Measurements from ENCODE around the gene PTPN2.
"Not testable (repeated sequence)": the region's sequence is repeated elsewhere in the genome, so short reads cannot be mapped to it uniquely, and the experiment has no call there.

Gene PTPN2

GRCh38 chr18:12758566-12758965, 125.5 kb downstream of the PTPN2 start:
- H3K18ac ChIP-seq (ENCODE audit: low read length); H3K4me1 ChIP-seq (ENCODE audit: control insufficient read depth in 2 of 2, insufficient read depth in 1 of 2, low read depth in 1 of 2, low read length in 2 of 2): not testable (repeated sequence)
- WGBS, 2 donors (ENCODE audit: extremely low coverage in 2 of 2, insufficient read length in 2 of 2, insufficient replicate concordance in 1 of 2) = no CpG with 5 or more reads among the region's 3 CpGs

GRCh38 chr18:12756619-12757239, 127.3 kb downstream of the PTPN2 start:
- WGBS, 2 donors (ENCODE audit: extremely low coverage in 2 of 2, insufficient read length in 2 of 2, insufficient replicate concordance in 1 of 2) = no CpG with 5 or more reads among the region's 14 CpGs

More at GRCh38 chr18:12758566-12758965, 125.5 kb downstream of the PTPN2 start:
- not testable (repeated sequence) for H3K9ac ChIP-seq (ENCODE audit: low read depth, low read length, poor library complexity); H2BK12ac ChIP-seq (ENCODE audit: low read length); DNase-seq (ENCODE audit: low spot score); H3K4me3 ChIP-seq (ENCODE audit: low read length in 2 of 2); H4K91ac ChIP-seq (ENCODE audit: low read depth, low read length, poor library complexity); H3K79me1 ChIP-seq (ENCODE audit: low read depth, low read length); H2AK5ac ChIP-seq (ENCODE audit: low read depth, low read length); H3K4me2 ChIP-seq (ENCODE audit: insufficient read depth, low read length, poor library complexity, severe bottlenecking); H3K27me3 ChIP-seq (ENCODE audit: control insufficient read depth in 3 of 3, insufficient read depth in 3 of 3, low read depth in 1 of 3, low read length in 3 of 3); H2BK5ac ChIP-seq (ENCODE audit: low read length); H2BK120ac ChIP-seq (ENCODE audit: low read depth, low read length); H3K27ac ChIP-seq (replicated peaks; ENCODE audit: low read length); H2BK15ac ChIP-seq (ENCODE audit: low read length); H4K8ac ChIP-seq (ENCODE audit: low read depth, low read length); H2AFZ ChIP-seq (ENCODE audit: low read length); H3K4ac ChIP-seq (ENCODE audit: low read length); H3K14ac ChIP-seq (ENCODE audit: low read length); H3K23ac ChIP-seq (ENCODE audit: low read depth, low read length, poor library complexity); H3K36me3 ChIP-seq (replicated peaks in 1 of 2; ENCODE audit: control insufficient read depth in 2 of 2, insufficient read depth in 2 of 2, low read length in 2 of 2); H3K9me3 ChIP-seq (replicated peaks in 1 of 2; ENCODE audit: control insufficient read depth in 2 of 2, insufficient read depth in 1 of 2, low read depth in 1 of 2, low read length in 2 of 2)

GRCh38 chr18:12755606-12756005, 128.4 kb downstream of the PTPN2 start:
- H2BK12ac ChIP-seq (ENCODE audit: low read length); H3K4me3 ChIP-seq (ENCODE audit: low read length in 2 of 2); H2BK15ac ChIP-seq (ENCODE audit: low read length); H3K4me2 ChIP-seq (ENCODE audit: insufficient read depth, low read length, poor library complexity, severe bottlenecking); H3K79me1 ChIP-seq (ENCODE audit: low read depth, low read length); H3K4ac ChIP-seq (ENCODE audit: low read length); H2BK5ac ChIP-seq (ENCODE audit: low read length); H3K9ac ChIP-seq (ENCODE audit: low read depth, low read length, poor library complexity); H3K14ac ChIP-seq (ENCODE audit: low read length); H2BK120ac ChIP-seq (ENCODE audit: low read depth, low read length); H2AK5ac ChIP-seq (ENCODE audit: low read depth, low read length); H3K23ac ChIP-seq (ENCODE audit: low read depth, low read length, poor library complexity); H4K91ac ChIP-seq (ENCODE audit: low read depth, low read length, poor library complexity); H3K27ac ChIP-seq (replicated peaks; ENCODE audit: low read length); H2AFZ ChIP-seq (ENCODE audit: low read length); H4K8ac ChIP-seq (ENCODE audit: low read depth, low read length); H3K4me1 ChIP-seq (ENCODE audit: control insufficient read depth in 2 of 2, insufficient read depth in 1 of 2, low read depth in 1 of 2, low read length in 2 of 2); H3K36me3 ChIP-seq (replicated peaks in 1 of 2; ENCODE audit: control insufficient read depth in 2 of 2, insufficient read depth in 2 of 2, low read length in 2 of 2); H3K18ac ChIP-seq (ENCODE audit: low read length); H3K9me3 ChIP-seq (replicated peaks in 1 of 2; ENCODE audit: control insufficient read depth in 2 of 2, insufficient read depth in 1 of 2, low read depth in 1 of 2, low read length in 2 of 2); H3K27me3 ChIP-seq (ENCODE audit: control insufficient read depth in 3 of 3, insufficient read depth in 3 of 3, low read depth in 1 of 3, low read length in 3 of 3); DNase-seq (ENCODE audit: low spot score): not testable (repeated sequence)
- WGBS, 2 donors (ENCODE audit: extremely low coverage in 2 of 2, insufficient read length in 2 of 2, insufficient replicate concordance in 1 of 2) = no CpG with 5 or more reads among the region's 6 CpGs

More at GRCh38 chr18:12756619-12757239, 127.3 kb downstream of the PTPN2 start:
- H3K9ac ChIP-seq (ENCODE audit: low read depth, low read length, poor library complexity); H3K36me3 ChIP-seq (replicated peaks in 1 of 2; ENCODE audit: control insufficient read depth in 2 of 2, insufficient read depth in 2 of 2, low read length in 2 of 2); H4K91ac ChIP-seq (ENCODE audit: low read depth, low read length, poor library complexity); H2AFZ ChIP-seq (ENCODE audit: low read length); H3K4ac ChIP-seq (ENCODE audit: low read length); H3K79me1 ChIP-seq (ENCODE audit: low read depth, low read length); H3K4me2 ChIP-seq (ENCODE audit: insufficient read depth, low read length, poor library complexity, severe bottlenecking); H3K18ac ChIP-seq (ENCODE audit: low read length); DNase-seq (ENCODE audit: low spot score); H3K27me3 ChIP-seq (ENCODE audit: control insufficient read depth in 3 of 3, insufficient read depth in 3 of 3, low read depth in 1 of 3, low read length in 3 of 3); H2BK12ac ChIP-seq (ENCODE audit: low read length); H3K27ac ChIP-seq (replicated peaks; ENCODE audit: low read length); H3K4me1 ChIP-seq (ENCODE audit: control insufficient read depth in 2 of 2, insufficient read depth in 1 of 2, low read depth in 1 of 2, low read length in 2 of 2); H2BK5ac ChIP-seq (ENCODE audit: low read length); H3K4me3 ChIP-seq (ENCODE audit: low read length in 2 of 2); H3K9me3 ChIP-seq (replicated peaks in 1 of 2; ENCODE audit: control insufficient read depth in 2 of 2, insufficient read depth in 1 of 2, low read depth in 1 of 2, low read length in 2 of 2); H3K23ac ChIP-seq (ENCODE audit: low read depth, low read length, poor library complexity); H2AK5ac ChIP-seq (ENCODE audit: low read depth, low read length); H2BK15ac ChIP-seq (ENCODE audit: low read length); H2BK120ac ChIP-seq (ENCODE audit: low read depth, low read length); H4K8ac ChIP-seq (ENCODE audit: low read depth, low read length); H3K14ac ChIP-seq (ENCODE audit: low read length): not testable (repeated sequence)

- Histone ChIP-seq H3K4ac (ENCODE audit: low read length) (no peak overlapping the region), H3K4me3 (ENCODE audit: low read length in 2 of 2) (no peak overlapping the region), H2AFZ (ENCODE audit: low read length) (no peak overlapping the region), H4K91ac (ENCODE audit: low read depth, low read length, poor library complexity) (no peak overlapping the region), H2BK120ac (ENCODE audit: low read depth, low read length) (no peak overlapping the region), H3K9me3 (replicated peaks in 1 of 2; ENCODE audit: control insufficient read depth in 2 of 2, insufficient read depth in 1 of 2, low read depth in 1 of 2, low read length in 2 of 2) (no peaks in the 10 kb centered on the region), H3K4me1 (ENCODE audit: control insufficient read depth in 2 of 2, insufficient read depth in 1 of 2, low read depth in 1 of 2, low read length in 2 of 2) (peaks cover 0 to 8% of the 10 kb centered on the region in 2 donors), H3K4me2 (ENCODE audit: insufficient read depth, low read length, poor library complexity, severe bottlenecking) (no peak overlapping the region), H2AK5ac (ENCODE audit: low read depth, low read length) (no peak overlapping the region), H3K36me3 (replicated peaks in 1 of 2; ENCODE audit: control insufficient read depth in 2 of 2, insufficient read depth in 2 of 2, low read length in 2 of 2) (no peaks in the 10 kb centered on the region), H4K8ac (ENCODE audit: low read depth, low read length) (no peak overlapping the region), H3K27ac (replicated peaks; ENCODE audit: low read length) (no peak overlapping the region), H2BK15ac (ENCODE audit: low read length) (no peak overlapping the region), H3K23ac (ENCODE audit: low read depth, low read length, poor library complexity) (no peak overlapping the region), H3K9ac (ENCODE audit: low read depth, low read length, poor library complexity) (no peak overlapping the region), H3K27me3 (ENCODE audit: control insufficient read depth in 3 of 3, insufficient read depth in 3 of 3, low read depth in 1 of 3, low read length in 3 of 3) (no peaks in the 10 kb centered on the region), H3K14ac (ENCODE audit: low read length) (no peak overlapping the region), H3K79me1 (ENCODE audit: low read depth, low read length) (no peaks in the 10 kb centered on the region), H2BK5ac (ENCODE audit: low read length) (no peak overlapping the region), H3K18ac (ENCODE audit: low read length) (no peak overlapping the region), H2BK12ac (ENCODE audit: low read length) (no peak overlapping the region)
- WGBS, 2 donors (ENCODE audit: extremely low coverage in 2 of 2, insufficient read length in 2 of 2, insufficient replicate concordance in 1 of 2) = no CpG with 5 or more reads among the region's 6 CpGs
- no peak for DNase-seq (ENCODE audit: low spot score)
Measured at GRCh38 chr18:12754511-12754910, 129.5 kb downstream of the PTPN2 start.
